NCI-H2196 treated with DMSO at 0.1 percent for 48 hours (cell line): ENCODE measurements around the gene GRN.
"Not testable (repeated sequence)": the region's sequence is repeated elsewhere in the genome, so short reads cannot be mapped to it uniquely, and the experiment has no call there.

Experiments used
- DNase-seq: peaks from one replicate; lab custom pipeline; 2025; ENCODE audit not compliant: unreplicated experiment; lab: John Stamatoyannopoulos, UW

The GRN gene

DNA sequence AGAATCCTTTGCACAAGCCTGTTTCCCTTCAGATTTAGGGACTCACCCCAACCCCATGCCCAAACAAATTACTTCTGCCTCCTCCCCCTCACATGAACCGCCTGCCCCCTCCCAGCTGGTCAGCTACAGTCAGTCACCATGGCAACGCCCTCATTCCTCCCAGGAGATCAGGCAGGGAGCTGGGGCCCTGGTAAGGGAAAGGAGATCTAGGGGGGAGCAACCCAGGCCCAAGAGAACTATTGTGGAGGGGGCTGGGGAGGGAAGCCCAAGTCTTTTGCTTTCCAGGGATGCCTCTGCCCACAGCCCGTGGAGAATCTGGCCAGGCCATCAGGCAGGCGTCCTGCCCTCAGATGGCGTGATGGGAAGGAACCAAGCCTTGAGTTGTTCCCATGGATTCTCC is 15.7 kb downstream of the GRN start:
- DNase-seq = no peak

DNA sequence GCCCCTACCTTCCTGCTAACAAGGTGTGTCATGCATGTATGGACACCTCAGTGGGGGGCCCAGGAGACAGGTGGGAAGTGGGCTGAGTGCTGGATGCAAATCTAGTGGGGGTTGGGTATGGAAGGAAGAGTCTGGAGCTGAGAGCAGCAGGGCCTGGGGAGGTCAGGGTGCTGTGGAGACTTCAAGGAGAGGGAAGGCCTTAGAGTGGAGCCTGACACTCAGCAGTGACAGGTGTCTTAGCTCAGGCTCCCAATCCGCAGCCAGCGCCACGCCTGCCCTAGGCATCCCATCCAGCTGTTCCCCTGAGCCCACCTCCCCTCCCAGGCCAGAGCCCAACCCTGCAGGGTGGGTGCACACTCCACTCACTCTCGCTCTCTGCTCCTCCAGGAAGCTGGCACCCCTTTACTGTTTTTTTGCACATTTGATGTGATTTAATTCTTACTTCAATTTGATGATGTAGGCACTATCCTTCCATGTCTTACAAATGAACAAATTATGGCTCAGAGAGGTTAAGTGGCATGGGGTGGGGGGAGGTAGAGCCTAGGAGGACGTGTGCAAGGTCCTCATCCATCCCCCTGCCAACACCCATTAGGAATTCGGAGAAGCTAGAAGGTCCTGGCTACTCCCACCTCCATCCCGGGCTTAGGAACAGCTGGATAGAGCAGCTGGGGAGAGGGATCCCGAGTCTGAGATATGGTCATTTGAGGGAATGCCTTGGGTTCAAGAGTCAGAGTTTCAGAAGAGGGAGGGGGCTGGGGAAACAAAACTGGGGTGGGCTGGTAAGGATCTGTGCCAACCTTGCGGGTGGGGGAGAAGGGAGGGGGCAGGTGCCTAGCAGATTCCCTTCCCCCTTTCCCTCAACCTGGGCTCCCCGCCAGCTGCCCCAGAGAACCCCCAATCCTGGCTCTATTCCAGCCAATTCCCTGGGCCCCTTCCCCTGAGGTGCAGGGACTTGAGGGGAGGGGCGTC is 16.5 kb downstream of the GRN start:
- DNase-seq = no peak

DNA sequence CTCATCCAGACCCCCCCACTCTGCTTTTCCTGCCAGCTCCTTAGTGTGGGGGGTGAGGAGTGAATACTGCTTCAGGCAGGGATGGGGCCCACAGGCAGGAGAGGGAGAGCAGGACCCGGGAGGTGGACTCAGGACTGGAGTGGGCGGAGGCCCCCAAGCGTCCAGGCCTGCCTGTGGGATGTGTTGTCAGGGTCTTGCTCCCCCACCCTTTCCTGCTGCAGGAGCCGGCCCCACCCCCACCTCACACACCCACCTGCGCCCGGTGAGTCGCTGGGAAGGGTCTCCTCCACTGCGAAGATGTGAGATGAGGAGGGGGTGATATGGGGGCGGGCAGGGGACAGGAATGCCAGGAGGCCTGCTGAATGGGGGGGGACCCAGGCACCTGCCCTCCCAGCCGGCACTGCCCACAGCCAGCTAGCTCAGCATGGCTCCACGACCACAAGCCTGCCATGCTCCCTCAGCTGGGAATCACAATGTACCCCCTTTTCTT is 17.4 kb downstream of the GRN start:
- no peak for DNase-seq

DNA sequence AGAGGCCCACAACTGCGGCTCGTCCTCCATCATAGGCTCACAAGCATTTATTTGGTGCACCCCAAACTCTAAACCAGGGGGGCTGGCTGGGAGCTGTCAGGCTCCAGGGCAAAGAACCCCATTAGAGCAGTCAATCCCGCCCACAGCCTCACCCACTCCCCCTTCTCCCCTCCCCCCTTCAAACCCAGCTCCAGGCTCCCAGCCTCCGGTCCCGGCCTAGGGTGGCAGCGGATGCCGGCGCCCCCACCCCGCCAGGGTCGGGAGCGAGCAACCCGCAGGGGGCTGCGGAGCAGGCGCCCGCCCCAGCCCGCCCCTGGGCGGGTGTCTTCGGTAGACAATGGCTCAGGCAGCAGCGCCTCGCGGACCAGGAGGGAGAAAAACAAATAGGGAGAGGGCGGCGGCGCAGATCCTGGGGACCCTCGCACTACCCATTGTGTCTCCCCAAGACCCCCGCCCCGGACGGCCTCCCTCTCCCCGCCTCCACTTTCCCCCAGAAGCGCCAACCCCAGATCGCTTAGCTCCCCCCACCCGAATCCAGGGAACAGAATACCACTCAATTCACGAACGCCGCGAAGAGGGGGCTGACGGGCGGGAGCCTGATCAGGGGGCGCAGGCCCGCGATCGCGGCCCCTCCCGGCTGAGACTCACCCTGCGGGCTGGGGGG is 18.0 kb downstream of the GRN start:
- no peak for DNase-seq

DNA sequence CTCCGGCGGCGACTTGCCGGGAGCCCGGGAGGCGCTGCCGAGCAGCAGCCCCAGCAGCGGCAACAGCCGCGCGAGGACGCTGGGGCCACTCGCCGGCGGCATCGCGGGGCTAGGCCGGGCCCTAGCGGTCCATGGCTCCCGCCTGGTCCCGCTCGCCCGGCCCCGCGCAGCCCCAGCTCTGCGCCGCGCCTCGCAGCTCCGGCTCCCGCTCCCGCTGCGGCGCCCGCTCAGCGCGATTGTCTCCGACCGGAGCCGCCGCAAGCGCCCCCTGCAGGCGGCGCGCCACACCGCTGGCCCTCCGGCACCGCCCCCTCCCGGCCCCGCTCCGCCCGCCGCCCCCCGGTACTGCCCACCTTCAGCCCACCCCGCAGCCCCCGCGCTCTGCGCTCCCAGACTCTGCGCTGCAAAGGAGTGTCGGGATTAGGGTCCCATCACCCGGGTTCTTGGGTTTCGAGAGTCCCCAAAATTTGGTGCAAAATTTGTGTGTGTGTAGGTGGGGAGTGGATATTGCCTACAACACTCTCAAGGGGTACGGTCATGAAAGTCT is 18.6 kb downstream of the GRN start, which contains the start of gene FAM171A2:
Gene FAM171A2, minus strand, starts transcription at position 241 of the 547 bp plus-strand sequence. Its CDS starts 139 bp downstream, at position 102.
- DNase-seq = peak; percentile 32

DNA sequence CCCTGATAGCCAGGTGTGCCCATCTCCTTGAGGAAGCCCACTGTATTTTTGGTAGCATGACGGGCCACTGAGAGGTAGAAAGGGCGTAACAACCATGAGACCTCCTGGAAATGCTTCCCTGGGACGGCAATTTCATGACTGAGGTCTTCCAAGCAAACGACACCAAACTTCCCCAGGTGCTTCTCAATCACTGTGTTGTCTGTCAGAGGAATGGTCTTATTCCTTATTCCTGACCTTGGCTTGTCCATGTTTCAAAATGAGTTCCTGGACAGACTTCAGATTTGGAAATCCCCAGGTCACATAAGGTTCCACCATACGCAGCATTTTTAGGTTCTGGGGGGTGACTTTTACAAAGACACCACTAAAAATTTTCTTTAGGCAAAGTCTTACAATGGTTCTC is 19.9 kb downstream of the GRN start:
- not testable (repeated sequence) for DNase-seq

DNA sequence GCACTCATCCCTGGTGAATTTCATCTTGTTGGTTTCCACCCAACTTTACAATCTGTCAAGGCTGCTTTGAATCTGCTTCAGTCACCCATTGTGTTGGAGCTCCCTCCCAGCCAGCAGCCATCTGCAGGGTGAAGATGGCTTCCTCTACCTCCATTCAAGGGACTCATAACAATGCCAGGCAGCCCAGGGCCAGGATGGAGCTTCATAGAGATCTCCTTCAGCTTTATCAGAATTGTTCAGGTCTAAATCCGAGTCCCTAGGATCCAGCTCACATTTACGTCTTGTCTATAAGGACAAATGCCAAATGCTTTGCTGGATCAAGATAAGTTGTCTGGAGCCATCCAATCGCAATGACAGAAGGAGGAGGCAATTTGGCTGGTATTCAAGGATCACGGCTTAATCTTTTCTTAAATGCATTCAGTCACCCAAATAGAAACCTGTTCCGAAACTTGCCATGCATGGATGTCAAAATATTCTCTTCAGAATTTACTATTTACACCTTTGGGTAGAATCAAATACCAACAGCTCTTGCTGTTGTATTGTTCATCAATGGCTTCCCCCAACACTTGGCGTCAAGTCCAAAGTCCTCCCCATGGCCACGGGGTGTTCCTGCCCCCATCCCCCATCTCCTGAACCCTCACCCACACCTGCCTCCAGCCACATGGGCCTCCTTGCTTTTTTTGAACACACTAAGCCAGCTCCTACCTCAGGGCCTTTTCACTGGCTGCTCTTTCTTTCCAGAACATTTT is 22.3 kb downstream of the GRN start:
- no peak for DNase-seq

DNA sequence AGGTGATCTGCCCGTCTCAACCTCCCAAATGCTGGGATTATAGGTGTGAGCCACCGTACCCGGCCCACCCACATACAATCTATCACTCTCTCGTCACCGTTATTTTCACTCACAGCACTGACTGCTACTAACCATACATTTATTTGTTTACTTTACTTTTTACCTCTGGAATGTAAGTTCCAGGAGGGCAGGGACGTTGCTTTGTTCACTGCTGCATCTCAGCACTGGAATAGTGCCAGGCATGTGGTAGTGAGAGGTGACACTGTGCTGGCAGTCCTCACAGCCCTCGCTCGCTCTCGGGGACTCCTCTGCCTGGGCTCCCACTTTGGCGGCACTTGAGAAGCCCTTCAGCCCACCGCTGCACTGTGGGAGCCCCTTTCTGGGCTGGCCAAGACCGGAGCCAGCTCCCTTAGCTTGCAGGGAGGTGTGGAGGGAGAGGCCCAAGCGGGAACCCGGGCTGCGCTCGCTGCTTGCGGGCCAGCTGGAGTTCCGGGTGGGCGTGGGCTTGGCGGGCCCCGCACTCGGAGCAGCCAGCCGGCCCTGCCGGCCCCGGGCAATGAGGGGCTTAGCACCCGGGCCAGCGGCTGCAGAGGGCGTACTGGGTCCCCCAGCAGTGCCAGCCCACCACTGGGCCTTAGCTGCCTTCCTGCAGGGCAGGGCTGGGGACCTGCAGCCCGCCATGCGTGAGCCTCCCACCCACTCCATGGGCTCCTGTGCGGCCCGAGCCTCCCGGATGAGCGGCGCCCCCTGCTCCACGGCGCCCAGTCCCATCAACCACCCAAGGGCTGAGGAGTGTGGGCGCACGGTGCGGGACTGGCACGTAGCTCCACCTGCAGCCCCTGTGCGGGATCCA is 23.5 kb downstream of the GRN start:
- not testable (repeated sequence) for DNase-seq

DNA sequence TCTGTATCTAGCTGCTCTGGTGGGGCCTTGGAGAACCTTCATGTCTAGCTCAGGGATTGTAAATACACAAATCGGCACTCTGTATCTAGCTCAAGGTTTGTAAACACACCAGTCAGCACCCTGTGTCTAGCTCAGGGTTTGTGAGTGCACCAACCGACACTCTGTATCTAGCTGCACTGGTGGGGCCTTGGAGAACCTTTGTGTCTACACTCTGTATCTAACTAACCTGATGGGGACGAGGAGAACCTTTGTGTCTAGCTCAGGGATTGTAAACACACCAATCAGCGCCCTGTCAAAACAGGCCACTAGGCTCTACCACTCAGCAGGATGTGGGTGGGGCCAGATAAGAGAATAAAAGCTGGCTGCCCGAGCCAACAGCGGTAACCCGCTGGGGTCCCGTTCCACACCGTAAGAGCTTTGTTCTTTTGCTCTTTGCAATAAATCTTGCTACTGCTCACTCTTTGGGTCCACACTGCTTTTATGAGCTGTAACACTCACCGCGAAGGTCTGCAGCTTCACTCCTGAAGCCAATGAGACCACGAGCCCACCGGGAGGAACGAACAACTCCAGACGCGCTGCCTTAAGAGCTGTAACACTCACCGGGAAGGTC is 24.4 kb downstream of the GRN start:
- not testable (repeated sequence) for DNase-seq

DNA sequence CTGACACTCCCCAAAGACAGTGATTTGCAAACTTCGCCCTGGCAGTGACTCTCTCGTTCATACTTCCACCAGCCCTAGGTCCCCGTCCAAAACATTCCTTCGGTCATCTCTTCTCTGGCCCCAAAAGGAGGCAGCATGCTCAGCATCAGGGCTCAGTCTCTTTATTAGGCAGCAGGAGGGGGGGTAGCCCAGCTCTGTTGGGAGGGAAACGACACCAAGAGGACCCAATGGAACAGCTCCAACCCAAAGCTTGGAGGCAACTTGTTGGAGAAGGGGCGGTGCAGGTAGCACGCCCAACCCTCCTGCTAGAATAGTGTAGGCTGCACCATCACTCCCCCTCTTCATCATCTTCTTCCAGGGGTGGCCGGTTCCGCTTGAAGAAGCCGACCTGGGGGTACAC is 26.9 kb downstream of the GRN start:
- no peak for DNase-seq

DNA sequence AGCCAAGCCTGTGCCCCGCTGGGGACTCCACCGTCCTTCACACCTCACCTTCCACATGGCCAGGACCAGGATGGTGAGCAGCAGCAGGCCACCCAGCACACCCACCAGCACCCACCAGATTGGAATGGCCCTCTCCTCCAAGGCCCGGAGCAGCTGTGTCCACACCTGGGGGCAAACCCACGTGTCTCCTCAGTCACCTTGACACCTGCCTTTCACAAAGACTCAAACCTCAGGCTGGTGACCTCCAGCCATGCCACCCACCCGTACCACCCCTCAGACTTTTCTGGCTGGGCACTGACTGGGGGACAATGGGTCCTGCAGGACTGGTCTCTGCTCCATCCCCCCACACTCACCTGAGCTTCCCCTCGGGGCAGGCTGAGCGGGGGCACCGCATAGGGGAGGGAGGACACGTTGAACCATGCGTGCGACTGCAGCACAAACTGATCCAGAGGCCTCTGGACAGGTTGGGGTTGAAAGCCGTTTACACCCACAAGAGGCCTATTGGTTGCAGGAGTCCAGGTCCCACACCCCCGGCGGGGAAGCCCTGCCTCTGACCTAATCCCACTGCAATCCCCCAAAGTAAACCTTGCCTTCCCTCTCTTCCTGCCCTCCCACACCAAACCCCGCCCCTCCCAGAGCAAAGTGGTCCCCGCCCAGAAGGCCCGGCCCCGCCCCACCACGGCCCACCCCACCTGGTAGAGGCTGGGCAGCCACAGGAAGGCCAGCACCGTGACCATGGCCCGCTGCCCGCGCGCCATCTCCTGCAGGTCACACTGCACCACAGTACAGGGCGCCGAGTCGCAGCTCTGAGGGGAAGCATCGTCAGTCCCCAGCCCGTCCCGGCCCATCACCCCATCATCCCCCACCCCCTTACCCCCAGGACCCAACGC is 29.4 kb downstream of the GRN start:
- DNase-seq = no peak

DNA sequence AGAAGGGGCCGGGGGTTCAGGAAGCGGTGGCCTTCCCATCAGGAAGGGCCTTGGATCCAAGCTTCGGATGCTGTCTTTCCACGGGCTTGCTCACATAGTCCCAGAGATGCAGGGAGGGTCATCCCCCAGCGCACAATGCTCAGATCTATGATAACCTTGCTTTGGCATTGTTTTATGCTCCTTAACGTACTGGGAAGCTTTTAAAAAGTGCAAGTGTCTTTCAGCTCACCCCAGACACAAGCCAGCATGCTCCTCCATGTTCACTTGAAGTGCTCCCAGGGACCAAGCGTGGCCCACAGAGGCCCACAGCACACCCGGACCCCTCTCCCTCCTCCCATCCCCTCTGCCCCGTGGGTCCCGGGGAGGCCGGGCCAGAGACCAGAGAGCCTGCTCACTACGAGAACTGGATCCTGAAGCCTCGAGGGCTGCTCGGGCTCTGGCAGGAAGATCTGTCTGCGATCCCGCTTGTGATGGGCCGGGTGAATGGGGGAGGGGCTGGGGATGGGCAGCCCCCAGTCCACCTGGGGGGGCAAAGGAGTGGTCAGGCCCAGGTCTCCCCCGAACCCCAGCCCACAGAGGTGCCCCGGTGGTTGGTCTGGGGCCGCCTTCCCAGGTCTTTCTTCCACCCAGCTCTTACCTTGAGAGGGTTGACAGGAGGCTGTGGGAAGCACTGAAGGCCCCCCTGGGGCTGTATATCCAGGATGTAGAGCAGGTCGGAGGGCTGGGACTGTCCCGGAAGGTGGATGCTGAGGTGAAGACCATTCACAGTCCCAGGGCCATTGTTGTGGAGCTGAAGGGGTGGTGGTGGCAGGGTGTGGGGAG is 30.3 kb downstream of the GRN start:
- no peak for DNase-seq

DNA sequence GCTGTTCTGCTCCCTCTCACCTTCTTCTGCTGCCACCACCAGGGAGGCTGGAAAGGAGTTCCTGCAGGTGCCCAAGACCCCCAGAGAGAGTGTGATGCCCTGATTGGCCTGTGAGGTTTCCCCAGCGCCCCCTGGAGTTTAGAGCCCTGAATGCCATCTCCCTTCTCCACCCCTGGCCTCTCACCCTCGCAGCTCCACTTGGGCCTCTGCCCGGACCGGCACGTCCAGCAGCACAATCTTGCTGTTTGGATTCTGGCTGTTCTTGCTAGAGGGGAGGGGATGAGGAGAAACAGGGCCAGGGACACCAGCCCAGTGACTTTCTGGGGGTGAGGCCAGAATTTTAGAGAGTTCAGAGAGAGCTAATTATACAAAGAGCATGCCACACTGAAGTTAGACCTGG is 31.0 kb downstream of the GRN start:
- DNase-seq = no peak

DNA sequence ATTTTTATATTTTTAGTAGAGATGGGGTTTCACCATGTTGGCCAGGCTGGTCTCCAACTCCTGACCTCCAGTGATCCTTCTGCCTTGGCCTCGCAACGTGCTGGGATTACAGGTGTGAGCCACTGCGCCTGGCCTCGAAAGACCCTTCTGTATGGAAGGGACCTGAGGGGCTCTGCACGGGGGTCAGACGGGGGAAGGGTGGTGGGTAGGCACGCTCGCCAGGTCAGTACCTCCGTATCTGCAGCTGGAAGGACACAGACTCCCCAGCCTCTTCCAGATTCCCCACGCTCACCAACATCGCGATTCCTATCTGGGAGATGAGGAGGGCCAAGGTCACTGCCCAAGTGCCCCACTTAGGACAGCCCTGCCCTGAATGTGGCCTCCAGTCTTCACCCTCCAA is 31.7 kb downstream of the GRN start:
- no peak for DNase-seq

DNA sequence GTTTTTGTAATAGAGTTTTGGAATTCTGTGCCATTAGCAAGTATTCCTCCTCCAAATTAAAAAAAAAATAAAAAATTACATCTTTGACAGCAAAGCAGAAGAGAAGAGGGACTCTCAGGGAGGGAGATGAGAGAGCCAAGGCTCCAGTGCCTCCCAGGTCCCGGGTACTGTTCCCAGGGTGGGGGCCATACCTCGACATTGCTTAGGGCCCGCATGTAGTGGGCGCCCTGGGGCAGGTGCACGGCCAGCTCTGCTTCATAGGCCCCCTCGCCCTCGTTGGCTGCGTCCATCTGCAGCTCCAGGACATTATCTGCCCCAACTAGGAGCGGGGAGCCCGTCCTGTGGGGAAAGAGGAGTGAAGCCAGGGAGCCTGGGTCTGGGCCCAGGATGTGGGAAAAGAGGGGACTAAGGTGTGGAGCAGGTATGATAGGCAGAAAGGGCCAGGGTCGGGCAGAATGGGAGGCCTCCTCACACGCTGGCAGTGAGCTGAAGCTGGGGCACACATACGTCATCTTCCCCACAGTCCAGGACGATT is 33.1 kb downstream of the GRN start:
- no peak for DNase-seq

DNA sequence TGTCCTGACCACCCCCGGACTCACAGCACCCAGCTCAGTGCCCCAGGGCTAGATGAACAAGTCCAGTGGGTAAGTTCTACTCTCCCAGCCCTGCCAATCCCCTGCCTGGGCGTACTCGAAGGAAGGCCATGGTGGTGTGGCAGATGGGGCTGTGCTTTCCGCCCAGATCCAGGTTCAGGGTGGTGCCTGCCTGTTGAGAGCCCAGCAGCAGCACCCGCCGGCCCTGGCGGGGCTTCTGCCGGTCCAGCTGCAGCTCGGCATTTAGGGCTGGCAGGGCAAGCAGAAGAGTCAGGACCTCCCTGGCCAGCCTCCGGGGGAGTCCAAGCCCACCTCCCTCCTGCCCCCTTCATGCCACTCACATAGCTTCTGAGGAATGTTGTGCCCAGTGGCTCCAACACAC is 34.8 kb downstream of the GRN start:
- no peak for DNase-seq

DNA sequence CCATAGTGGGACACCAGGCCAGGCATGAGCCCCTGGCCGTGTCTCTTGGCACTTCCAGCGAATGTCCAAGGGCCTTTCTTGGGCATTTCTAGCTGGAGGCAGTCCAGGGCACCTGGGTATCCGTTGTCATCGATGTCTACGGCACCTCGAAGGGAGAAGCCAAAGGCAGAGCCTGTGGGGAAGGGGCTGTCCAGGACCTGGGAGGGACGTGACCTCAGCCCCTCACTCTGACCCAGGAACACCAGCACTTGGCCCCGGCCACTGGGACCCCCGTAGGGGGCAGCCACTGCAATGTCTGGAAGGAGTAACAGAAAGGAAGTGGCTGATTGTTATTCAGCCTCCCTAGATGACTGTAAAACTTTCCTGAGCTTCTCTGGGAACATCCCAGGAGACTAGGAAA is 35.7 kb downstream of the GRN start:
- no peak for DNase-seq
